Measurements from ENCODE around the gene DCTD. TPM values are rescaled to one million over a fixed set of nuclear protein-coding genes. Genes with fewer than 3 reads are reported as not detected.

Gene DCTD
- total RNA-seq, 1 donor from 2014 or later = 120 TPM

GRCh38 chr4:182939680-182940079, 22.5 kb upstream of the DCTD start:
- H3K27ac Mint-ChIP-seq (ENCODE audit: unreplicated experiment) = no peak overlapping the region
- no peaks in the 10 kb centered on the region for H3K9me3 Mint-ChIP-seq
- TF ChIP-seq CTCF (conservative IDR thresholded peaks at IDR 0.05) = no peak
- H3K4me3 Mint-ChIP-seq = no peak overlapping the region
- H3K27me3 Mint-ChIP-seq (ENCODE audit: low read depth) = peaks cover 30% of the 10 kb centered on the region
- no peaks in the 10 kb centered on the region for H3K36me3 Mint-ChIP-seq (ENCODE audit: low read depth)
- peaks cover 4% of the 10 kb centered on the region for H3K4me1 Mint-ChIP-seq
- DNase-seq (ENCODE audit: low read depth, low spot score) = no peak

GRCh38 chr4:182938205-182938645, 21.0 kb upstream of the DCTD start:
- peak; percentile 95 for TF ChIP-seq CTCF (conservative IDR thresholded peaks at IDR 0.05)
- DNase-seq (ENCODE audit: low read depth, low spot score) = peak; percentile 80
- H3K36me3 Mint-ChIP-seq (ENCODE audit: low read depth) = no peaks in the 10 kb centered on the region
- H3K4me1 Mint-ChIP-seq = peaks cover 4% of the 10 kb centered on the region
- H3K9me3 Mint-ChIP-seq = no peaks in the 10 kb centered on the region
- peaks cover 21% of the 10 kb centered on the region for H3K27me3 Mint-ChIP-seq (ENCODE audit: low read depth)
- no peak overlapping the region for H3K27ac Mint-ChIP-seq (ENCODE audit: unreplicated experiment)
- no peak overlapping the region for H3K4me3 Mint-ChIP-seq

- H3K4me3 Mint-ChIP-seq = no peak overlapping the region
- no peaks in the 10 kb centered on the region for H3K9me3 Mint-ChIP-seq
- no peaks in the 10 kb centered on the region for H3K36me3 Mint-ChIP-seq (ENCODE audit: low read depth)
- TF ChIP-seq CTCF (conservative IDR thresholded peaks at IDR 0.05) = no peak
- H3K27ac Mint-ChIP-seq (ENCODE audit: unreplicated experiment) = no peak overlapping the region
- DNase-seq (ENCODE audit: low read depth, low spot score) = no peak
- H3K27me3 Mint-ChIP-seq (ENCODE audit: low read depth) = peaks cover 16% of the 10 kb centered on the region
- peaks cover 4% of the 10 kb centered on the region for H3K4me1 Mint-ChIP-seq
These were observed 20.4 kb upstream of the DCTD start for GRCh38 chr4:182937268-182938204.

GRCh38 chr4:182932651-182933050, 15.5 kb upstream of the DCTD start:
- no peak overlapping the region for H3K27ac Mint-ChIP-seq (ENCODE audit: unreplicated experiment)
- no peak for TF ChIP-seq CTCF (conservative IDR thresholded peaks at IDR 0.05)
- no peaks in the 10 kb centered on the region for H3K9me3 Mint-ChIP-seq

GRCh38 chr4:182931691-182932345, 14.6 kb upstream of the DCTD start:
- Mint-ChIP-seq H3K4me3 (no peak overlapping the region), H3K27ac (ENCODE audit: unreplicated experiment) (no peak overlapping the region), H3K36me3 (ENCODE audit: low read depth) (no peaks in the 10 kb centered on the region), H3K4me1 (no peaks in the 10 kb centered on the region), H3K27me3 (ENCODE audit: low read depth) (no peaks in the 10 kb centered on the region), H3K9me3 (no peaks in the 10 kb centered on the region)
- no peak for TF ChIP-seq CTCF (conservative IDR thresholded peaks at IDR 0.05)
- no peak for DNase-seq (ENCODE audit: low read depth, low spot score)

More at GRCh38 chr4:182932651-182933050, 15.5 kb upstream of the DCTD start:
- no peaks in the 10 kb centered on the region for H3K36me3 Mint-ChIP-seq (ENCODE audit: low read depth)
- H3K4me1 Mint-ChIP-seq = no peaks in the 10 kb centered on the region
- no peak overlapping the region for H3K4me3 Mint-ChIP-seq
- no peaks in the 10 kb centered on the region for H3K27me3 Mint-ChIP-seq (ENCODE audit: low read depth)
- no peak for DNase-seq (ENCODE audit: low read depth, low spot score)

Data from neural crest cell (in vitro differentiated cells).